Right lobe of liver (tissue), 6 donors: ENCODE results near the gene ENTR1. TPM values are rescaled to one million over a fixed set of nuclear protein-coding genes. Genes with fewer than 3 reads are reported as not detected.
A peak's percentile ranks its signal among the peaks of the same experiment; 100 is the strongest.
"Not testable (repeated sequence)": the region's sequence is repeated elsewhere in the genome, so short reads cannot be mapped to it uniquely, and the experiment has no call there.

ENCODE experiments used
- ATAC-seq, 4 donors: fragments of 200-7000 bp; cut with Tn5 transposase; one replicate each; pipeline ENCODE4 v1.9.1; 2020; ENCODE audit warnings: mild to moderate bottlenecking in 4 of 4, moderate library complexity in 4 of 4
- DNase-seq, 3 donors: peaks; one replicate each; pipeline ENCODE4 v3.0.0-alpha.2; 2020
- H3K27ac ChIP-seq, 3 donors: fragments of 200-600 bp; one replicate each; pipeline ENCODE4 v1.8.0; 2022
- H3K27me3 ChIP-seq, 2 donors: fragments of 200-600 bp; one replicate each; pipeline ENCODE4 v1.8.0; 2022
- H3K36me3 ChIP-seq, 4 donors: fragments of 200-600 bp; sonication (generic) in 1 of 4; one replicate each; pipeline versions ENCODE4 v1.5.1 to v1.8.0; 2017 to 2022; ENCODE audit warnings: control low read depth in 1 of 4
- H3K4me1 ChIP-seq, 4 donors: fragments of 200-600 bp; sonication (generic) in 1 of 4; one replicate each; pipeline versions ENCODE4 v1.5.1 to v1.8.0; 2017 to 2022; ENCODE audit warnings: control low read depth in 1 of 4
- H3K4me3 ChIP-seq, 3 donors: fragments of 200-600 bp; one replicate each; pipeline ENCODE4 v1.8.0; 2022
- H3K9me3 ChIP-seq, 4 donors: fragments of 200-600 bp; sonication (generic) in 1 of 4; one replicate each; pipeline versions ENCODE4 v1.5.1 to v1.8.0; 2017 to 2022; ENCODE audit warnings: control low read depth in 1 of 4
- CTCF ChIP-seq, 4 donors: fragments of 200-600 bp in 3 of 4; fragments of 450-650 bp in 1 of 4; IDR thresholded peaks; one replicate each; pipeline versions ENCODE4 v1.5.1 to v1.8.0; 2016 to 2022; ENCODE audit warnings: antibody characterized with exemption in 4 of 4, mild to moderate bottlenecking in 2 of 4
- POLR2A ChIP-seq: fragments of 450-650 bp; IDR thresholded peaks from one replicate; pipeline ENCODE4 v1.6.1; 2017; ENCODE audit warnings: antibody characterized with exemption, mild to moderate bottlenecking
- WGBS: methylation state at CpG from one replicate; pipeline ENCODE4 v1.1.6; 2018; ENCODE audit warnings: low coverage, low lambda C conversion rate; ENCODE audit not compliant: insufficient coverage; ENCODE audit errors: missing lambda C conversion rate; 5-methylcytosine and 5-hydroxymethylcytosine counted together
- intact Hi-C, 2 donors: fragments of 100-400 bp; cut with DNase I; formaldehyde crosslinking; loops; one replicate each; pipeline versions ENCODE4 v1.11.2 to v1.14.1; 2022
- total RNA-seq, 6 experiments: library from RNA; depleted of rRNA in 2 of 6; stranded (reverse); fragments of >200 nt in 2 of 6; fragmentation: NEBNext Ultra II Directional in 3 of 6; extraction: Animal tissue kit (Norgen Biotek cat#: 25700) in 3 of 6; gene quantifications; one replicate each; pipeline versions ENCODE4 v1.1.0 to v1.2.4, GENCODE V29; 2016 to 2023
- donor health status: DM: no; HTN: yes; CAD: no.
- donor health status: DM: no; HTN: no; CAD: no.
- donor health status: DM: no; HTN: no; CAD: no.
- donor health status: DM: no; HTN: yes; CAD: no.
- donor health status: DM: no; HTN: yes; CAD: no.

The ENTR1 gene
- total RNA-seq, 6 experiments from 2014 or later = 27.9 to 53.5 (median 35.4) TPM

- H3K4me1 ChIP-seq = peaks cover 0 to 19% (median 8%) of the 10 kb centered on the region in 4 donors
- TF ChIP-seq POLR2A (no peak), CTCF (IDR thresholded peaks at IDR 0.05) (no peak)
- DNase-seq (no peak), ATAC-seq (no peak)
- H3K27me3 ChIP-seq = no peaks in the 10 kb centered on the region
- 15% methylated on average over 4 of the region's 4 CpGs for WGBS
- H3K27ac ChIP-seq = peak overlapping the region in 1 of 3 donors; percentile 86
- H3K4me3 ChIP-seq = peak overlapping the region; percentile 93 to 98 (median 93)
- intact Hi-C loops = no loop called here
- no peaks in the 10 kb centered on the region for H3K9me3 ChIP-seq
- H3K36me3 ChIP-seq = peaks cover 0 to 53% (median 19%) of the 10 kb centered on the region in 4 donors
Measured at GRCh38 chr9:136411378-136411777, 964 bp upstream of the ENTR1 start.

GRCh38 chr9:136409557-136410455, 608 bp downstream of the ENTR1 start:
- Histone ChIP-seq H3K9me3 (no peaks in the 10 kb centered on the region), H3K27me3 (no peaks in the 10 kb centered on the region), H3K4me1 (peaks cover 0 to 19% (median 8%) of the 10 kb centered on the region in 4 donors), H3K4me3 (peak overlapping the region; percentile 74 to 98 (median 93)), H3K27ac (peak overlapping the region; percentile 63 to 86 (median 67)), H3K36me3 (peaks cover 0 to 54% (median 18%) of the 10 kb centered on the region in 4 donors)
- peak; percentile 64 to 79 (median 73) for DNase-seq
- WGBS = 7% methylated on average over 24 of the region's 71 CpGs
- TF ChIP-seq POLR2A = no peak
- no peak for TF ChIP-seq CTCF (IDR thresholded peaks at IDR 0.05)
- ATAC-seq = peak; percentile 58 to 69 (median 64)
- intact Hi-C loops = no loop called here

GRCh38 chr9:136407911-136408310, 2.5 kb downstream of the ENTR1 start:
- H3K9me3 ChIP-seq = no peaks in the 10 kb centered on the region
- no peaks in the 10 kb centered on the region for H3K27me3 ChIP-seq
- intact Hi-C loops = no loop called here
- no peak overlapping the region for H3K27ac ChIP-seq
- peaks cover 0 to 19% (median 8%) of the 10 kb centered on the region in 4 donors for H3K4me1 ChIP-seq
- WGBS = 78% methylated on average over 4 of the region's 7 CpGs
- H3K36me3 ChIP-seq = peaks cover 0 to 43% (median 13%) of the 10 kb centered on the region in 4 donors
- DNase-seq = no peak
- no peak for TF ChIP-seq POLR2A
- no peak for TF ChIP-seq CTCF (IDR thresholded peaks at IDR 0.05)
- ATAC-seq = no peak
- H3K4me3 ChIP-seq = no peak overlapping the region

GRCh38 chr9:136407061-136407460, 3.4 kb downstream of the ENTR1 start:
- H3K27ac ChIP-seq, ATAC-seq, H3K27me3 ChIP-seq, H3K9me3 ChIP-seq, H3K4me3 ChIP-seq, DNase-seq, intact Hi-C loops: not testable (repeated sequence)
- WGBS = no CpG with 5 or more reads among the region's 28 CpGs
- peaks cover 0 to 36% (median 11%) of the 10 kb centered on the region in 4 donors for H3K36me3 ChIP-seq
- H3K4me1 ChIP-seq = peaks cover 0 to 19% (median 8%) of the 10 kb centered on the region in 4 donors

- 77% methylated on average over 6 of the region's 10 CpGs for WGBS
- H3K27ac ChIP-seq, ATAC-seq, H3K4me3 ChIP-seq, intact Hi-C loops, H3K27me3 ChIP-seq, H3K9me3 ChIP-seq, DNase-seq, H3K4me1 ChIP-seq: not testable (repeated sequence)
- H3K36me3 ChIP-seq = peaks cover 0 to 40% (median 11%) of the 10 kb centered on the region in 4 donors
Measured at GRCh38 chr9:136405904-136406303, 4.5 kb downstream of the ENTR1 start.
